IMR-90 (cell line): ENCODE data around the gene EIF4EBP2. TPM values are rescaled to one million over a fixed set of nuclear protein-coding genes. Genes with fewer than 3 reads are reported as not detected.

Experiments used
- ATAC-seq: fragments of 200-7000 bp; cut with Tn5 transposase; 2 replicates; pipeline ENCODE4 v1.9.1; 2020; ENCODE audit warnings: low read depth, mild to moderate bottlenecking, moderate library complexity
- BruUV-seq: library from RNA; stranded (reverse); fragments of 400-500 nt; replicated peaks from 2 replicates; lab custom pipeline; 2021; lab: Mats Ljungman, UMichigan
- CTCF ChIA-PET: fragments of 300-600 bp; formaldehyde crosslinking; extraction: SDS; loops from one replicate; lab custom pipeline; 2021; ENCODE audit warnings: antibody characterized with exemption; lab: Yijun Ruan, JAX
- POLR2A ChIA-PET: fragments of 300-600 bp; sonication (Branson Sonifier 250); formaldehyde crosslinking; loops from one replicate; lab custom pipeline; 2022; ENCODE audit warnings: antibody characterized with exemption; ENCODE audit not compliant: unreplicated experiment; lab: Charles Lee
- DNase-seq: peaks from one replicate; pipeline ENCODE4 v3.0.0; 2013
- H2AFZ ChIP-seq: replicated peaks from 2 replicates; pipeline ENCODE3; 2013; ENCODE audit warnings: low read length, mild to moderate bottlenecking; ENCODE audit not compliant: poor library complexity
- H2AK5ac ChIP-seq: 2 replicates; pipeline ENCODE4 v1.6.1; 2013; ENCODE audit warnings: low read depth, low read length, inconsistent platforms
- H2AK9ac ChIP-seq: replicated peaks from 2 replicates; pipeline ENCODE3; 2013; ENCODE audit warnings: mild to moderate bottlenecking, low read depth, low read length, moderate library complexity; ENCODE audit not compliant: poor library complexity
- H2BK120ac ChIP-seq: 2 replicates; pipeline ENCODE4 v1.6.1; 2013; ENCODE audit warnings: low read depth, low read length, inconsistent platforms
- H2BK15ac ChIP-seq: 3 replicates; pipeline ENCODE4 v1.6.1; 2013; ENCODE audit warnings: low read depth, low read length, inconsistent platforms
- H2BK20ac ChIP-seq: 2 replicates; pipeline ENCODE4 v1.6.1; 2013; ENCODE audit warnings: low read depth, mild to moderate bottlenecking, inconsistent platforms, low read length, moderate library complexity
- H2BK5ac ChIP-seq: 2 replicates; pipeline ENCODE4 v1.6.1; 2013; ENCODE audit warnings: mild to moderate bottlenecking, low read depth, low read length, inconsistent platforms; ENCODE audit not compliant: poor library complexity, severe bottlenecking
- H3K14ac ChIP-seq: replicated peaks from 2 replicates; pipeline ENCODE4 v1.6.1; 2013; ENCODE audit warnings: low read depth, low read length, inconsistent platforms
- H3K18ac ChIP-seq: 2 replicates; pipeline ENCODE4 v1.6.1; 2013; ENCODE audit warnings: low read depth, low read length, control low read depth
- H3K23ac ChIP-seq: 2 replicates; pipeline ENCODE4 v1.6.1; 2013; ENCODE audit warnings: low read depth, low read length, inconsistent platforms
- H3K27ac ChIP-seq: 2 replicates; pipeline ENCODE4 v1.5.1; 2013; ENCODE audit warnings: mild to moderate bottlenecking, control low read depth, low read length; ENCODE audit not compliant: insufficient read depth
- H3K27me3 ChIP-seq: 2 replicates; pipeline ENCODE4 v1.6.1; 2013; ENCODE audit warnings: low read length; ENCODE audit not compliant: control insufficient read depth, insufficient read depth
- H3K36me3 ChIP-seq: 2 replicates; pipeline ENCODE4 v1.6.1; 2013; ENCODE audit warnings: low read length, mixed read lengths; ENCODE audit not compliant: control insufficient read depth, insufficient read depth
- H3K4ac ChIP-seq: 2 replicates; pipeline ENCODE4 v1.6.1; 2013; ENCODE audit warnings: low read depth, low read length, inconsistent platforms
- H3K4me1 ChIP-seq: 2 replicates; pipeline ENCODE4 v1.6.1; 2013; ENCODE audit warnings: low read length, mixed read lengths; ENCODE audit not compliant: control insufficient read depth, insufficient read depth
- H3K4me2 ChIP-seq: 2 replicates; pipeline ENCODE4 v1.6.1; 2013; ENCODE audit warnings: low read depth, mild to moderate bottlenecking, control low read depth, low read length, moderate library complexity
- H3K4me3 ChIP-seq: 2 replicates; pipeline ENCODE4 v1.5.1; 2013; ENCODE audit warnings: low read depth, mild to moderate bottlenecking, control low read depth, low read length, moderate library complexity; ENCODE audit not compliant: insufficient read depth
- H3K56ac ChIP-seq: 2 replicates; pipeline ENCODE4 v1.6.1; 2013; ENCODE audit warnings: low read length, inconsistent platforms; ENCODE audit not compliant: insufficient read depth; ENCODE audit errors: extremely low read depth
- H3K79me1 ChIP-seq, 2 experiments: 2 replicates each; pipeline ENCODE4 v1.6.1; 2013; ENCODE audit warnings: low read length in 2 of 2, inconsistent platforms in 1 of 2, low read depth in 1 of 2
- H3K9ac ChIP-seq: 2 replicates; pipeline ENCODE4 v1.6.1; 2013; ENCODE audit warnings: low read depth, low read length, control low read depth
- H3K9me1 ChIP-seq: 2 replicates; pipeline ENCODE4 v1.6.1; 2013; ENCODE audit warnings: low read length, inconsistent platforms; ENCODE audit not compliant: insufficient read depth
- H3K9me3 ChIP-seq: 2 replicates; pipeline ENCODE4 v1.6.1; 2013; ENCODE audit warnings: low read length; ENCODE audit not compliant: control insufficient read depth, insufficient read depth
- H4K20me1 ChIP-seq: 2 replicates; pipeline ENCODE4 v1.6.1; 2013; ENCODE audit warnings: low read length, inconsistent platforms; ENCODE audit not compliant: insufficient read depth
- H4K5ac ChIP-seq: 2 replicates; pipeline ENCODE4 v1.6.1; 2013; ENCODE audit warnings: mild to moderate bottlenecking, low read depth, low read length, control low read depth
- H4K8ac ChIP-seq, 2 experiments: 2 replicates each; pipeline ENCODE4 v1.6.1; 2013; ENCODE audit warnings: low read depth in 2 of 2, low read length in 2 of 2, control low read depth in 1 of 2, inconsistent platforms in 1 of 2
- H4K91ac ChIP-seq: 2 replicates; pipeline ENCODE4 v1.6.1; 2013; ENCODE audit warnings: low read depth, low read length, inconsistent platforms; ENCODE audit not compliant: insufficient read depth
- NFE2L2 ChIP-seq: fragments of 150-350 bp; IDR thresholded peaks from 2 replicates; pipeline ENCODE4 v1.6.1; 2016; ENCODE audit warnings: low read depth, mild to moderate bottlenecking, low read length
- WGBS, 2 experiments: methylation state at CpG; one replicate each; pipeline versions ENCODE4 v1.1.5 to v1.1.7; 2013; ENCODE audit warnings: missing lambda C conversion rate in 2 of 2; ENCODE audit not compliant: insufficient read length in 1 of 2; ENCODE audit errors: extremely low coverage in 2 of 2; 5-methylcytosine and 5-hydroxymethylcytosine counted together
- dilution Hi-C: fragments of 300-500 bp; cut with HindIII; formaldehyde crosslinking; loops from one replicate; pipeline ENCODE4 v1.14.3; 2018; ENCODE audit warnings: low sequenced_read_pairs; ENCODE audit not compliant: unreplicated experiment
- in situ Hi-C: fragments of 300-500 bp; cut with MboI; formaldehyde crosslinking; loops from 3 replicates; pipeline ENCODE4 v1.14.3; 2019; ENCODE audit warnings: low sequenced_read_pairs, inconsistent platforms, mixed read lengths
- intact Hi-C: fragments of 100-400 bp; cut with micrococcal nuclease; formaldehyde crosslinking; loops from 2 replicates; pipeline ENCODE4 v1.10.0; 2022
- polyA plus RNA-seq, 3 experiments: library from polyadenylated mRNA; depleted of rRNA; stranded (reverse); fragments of >200 nt; gene quantifications; 2 replicates each; pipeline ENCODE4 v1.2.3, GENCODE V29; 2012; ENCODE audit warnings: low replicate concordance in 1 of 3
- total RNA-seq: library from RNA; depleted of rRNA; stranded (reverse); fragments of >200 nt; gene quantifications from 2 replicates; pipeline ENCODE4 v1.2.3, GENCODE V29; 2012

The EIF4EBP2 gene
- total and polyA plus RNA-seq, 2 of the 4 experiments (the other 2 are of a cell fraction): 13.7 to 15.6 TPM

DNA sequence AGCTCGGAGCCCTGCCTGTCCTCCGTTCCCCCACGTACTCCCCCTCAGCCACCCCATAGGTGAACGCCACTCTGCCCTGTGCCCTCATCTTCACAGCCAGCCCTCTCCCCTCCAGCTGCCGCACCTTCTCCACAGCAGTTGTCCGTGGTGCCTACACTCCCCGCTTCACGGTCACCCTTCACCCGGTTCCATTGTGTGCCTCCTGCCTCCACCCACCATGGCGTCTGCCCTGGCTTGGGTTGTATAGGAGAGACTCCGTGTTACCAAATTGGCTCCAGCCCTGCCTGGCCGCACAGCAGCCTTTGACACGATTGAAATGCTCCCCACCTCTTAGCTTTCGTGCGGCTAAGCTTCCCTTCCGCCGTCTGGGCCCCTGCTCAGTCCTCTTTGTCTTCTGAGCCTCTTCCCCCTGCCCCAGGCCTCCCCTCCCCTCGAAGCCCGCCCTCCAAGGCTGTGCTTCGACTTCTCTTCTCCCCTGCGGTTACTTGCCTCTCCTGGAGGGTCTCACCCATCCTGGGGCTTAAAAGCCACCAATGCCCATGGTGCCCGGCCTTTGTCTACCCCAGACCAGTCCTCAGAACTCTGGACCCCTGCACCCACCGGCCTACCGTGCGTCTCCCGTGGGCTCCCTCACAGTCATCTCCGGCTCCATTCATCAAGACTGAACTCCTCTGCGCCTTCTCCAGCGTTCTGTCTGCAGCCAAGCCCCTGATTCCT is 56.0 kb downstream of the EIF4EBP2 start:
- Histone ChIP-seq H4K5ac (no peak overlapping the region), H3K36me3 (no peaks in the 10 kb centered on the region), H4K8ac (no peak overlapping the region), H2BK15ac (no peak overlapping the region), H2BK5ac (no peak overlapping the region), H3K23ac (no peak overlapping the region), H3K4me2 (no peak overlapping the region), H3K14ac (no peak overlapping the region), H3K9me3 (no peaks in the 10 kb centered on the region), H3K4ac (no peak overlapping the region), H3K18ac (no peak overlapping the region), H3K27ac (no peak overlapping the region), H3K9ac (no peak overlapping the region), H2BK120ac (no peak overlapping the region), H3K9me1 (no peaks in the 10 kb centered on the region; the same call in 1 of the 2 replicates), H2AK5ac (no peak overlapping the region), H2BK20ac (no peak overlapping the region), H4K91ac (no peak overlapping the region), H3K27me3 (peaks cover 30% of the 10 kb centered on the region), H2AFZ (no peak overlapping the region), H3K79me1 (no peaks in the 10 kb centered on the region), H2AK9ac (no peak overlapping the region), H3K4me3 (no peak overlapping the region), H3K56ac (no peak overlapping the region), H4K20me1 (no peaks in the 10 kb centered on the region), H3K4me1 (peaks cover 2% of the 10 kb centered on the region; the same call in 1 of the 2 replicates)
- intact Hi-C loops (loop anchor here (5.0 kb wide), 1 partner anchor 422 kb away; no protein-coding TSS in a partner anchor), in situ Hi-C loops (loop anchor here (5.0 kb wide), 2 partner anchors 77 to 302 kb away; no protein-coding TSS in a partner anchor), dilution Hi-C loops (no loop called here)
- ATAC-seq: no peak
- ChIA-PET CTCF (interaction anchor here (1.6 kb wide), 1 partner anchor 9 kb away, joined by 4 read pairs; no protein-coding TSS in a partner anchor), POLR2A (no interaction called here)
- BruUV-seq: no TSS peak
- WGBS, 2 experiments: 82% methylated on average over 10 of the region's 29 CpGs; no CpG with 5 or more reads in 1 of the 2 experiments
- TF ChIP-seq NFE2L2: no peak
- DNase-seq: no peak
